Measurements from ENCODE around the gene HK3.

Gene HK3

GRCh38 chr5:176846335-176847140 is 52.6 kb downstream of the HK3 start:
- no peak for DNase-seq

DNA sequence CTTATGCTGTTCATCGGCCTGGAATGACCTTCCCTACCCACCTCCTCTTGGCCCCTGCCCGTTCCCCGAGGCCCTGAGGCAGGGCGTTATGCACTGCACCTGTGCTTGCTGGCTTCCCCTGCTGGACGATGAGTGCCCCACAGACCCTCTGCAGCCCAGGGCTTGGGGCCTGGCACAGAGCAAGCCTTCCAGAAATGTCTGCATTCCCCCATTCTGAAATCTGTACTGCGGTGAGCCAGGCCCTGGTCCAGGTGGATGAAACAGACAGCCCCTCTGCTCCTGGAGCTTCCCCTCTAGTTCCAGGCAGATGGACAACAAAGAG is 53.8 kb downstream of the HK3 start:
- DNase-seq: no peak

- no peak for DNase-seq
These were observed 54.3 kb downstream of the HK3 start for GRCh38 chr5:176844706-176845391.

GRCh38 chr5:176844281-176844680 is 54.9 kb downstream of the HK3 start:
- no peak for DNase-seq

- no peak for DNase-seq
These were observed 55.5 kb downstream of the HK3 start for GRCh38 chr5:176843673-176844072.

DNA sequence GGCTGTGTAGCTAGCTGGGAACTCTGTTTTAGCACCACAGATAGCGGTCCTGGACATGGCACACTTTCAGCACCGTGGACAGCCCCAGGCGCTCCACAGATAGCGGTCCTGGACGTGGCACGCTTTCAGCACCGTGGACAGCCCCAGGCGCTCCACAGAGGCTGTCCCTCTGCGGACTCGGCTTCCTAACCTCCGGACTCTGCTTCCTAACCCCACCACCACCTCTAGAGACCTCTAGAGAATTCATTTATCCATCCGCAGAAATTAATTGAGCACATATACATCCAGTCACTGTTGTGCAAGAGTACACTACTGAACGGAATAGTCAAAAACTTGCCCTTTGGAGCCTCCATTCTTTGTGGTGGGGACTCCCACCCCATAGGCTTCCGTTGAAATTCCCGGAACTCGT is 61.4 kb downstream of the HK3 start:
- peak; percentile 78 for DNase-seq

DNA sequence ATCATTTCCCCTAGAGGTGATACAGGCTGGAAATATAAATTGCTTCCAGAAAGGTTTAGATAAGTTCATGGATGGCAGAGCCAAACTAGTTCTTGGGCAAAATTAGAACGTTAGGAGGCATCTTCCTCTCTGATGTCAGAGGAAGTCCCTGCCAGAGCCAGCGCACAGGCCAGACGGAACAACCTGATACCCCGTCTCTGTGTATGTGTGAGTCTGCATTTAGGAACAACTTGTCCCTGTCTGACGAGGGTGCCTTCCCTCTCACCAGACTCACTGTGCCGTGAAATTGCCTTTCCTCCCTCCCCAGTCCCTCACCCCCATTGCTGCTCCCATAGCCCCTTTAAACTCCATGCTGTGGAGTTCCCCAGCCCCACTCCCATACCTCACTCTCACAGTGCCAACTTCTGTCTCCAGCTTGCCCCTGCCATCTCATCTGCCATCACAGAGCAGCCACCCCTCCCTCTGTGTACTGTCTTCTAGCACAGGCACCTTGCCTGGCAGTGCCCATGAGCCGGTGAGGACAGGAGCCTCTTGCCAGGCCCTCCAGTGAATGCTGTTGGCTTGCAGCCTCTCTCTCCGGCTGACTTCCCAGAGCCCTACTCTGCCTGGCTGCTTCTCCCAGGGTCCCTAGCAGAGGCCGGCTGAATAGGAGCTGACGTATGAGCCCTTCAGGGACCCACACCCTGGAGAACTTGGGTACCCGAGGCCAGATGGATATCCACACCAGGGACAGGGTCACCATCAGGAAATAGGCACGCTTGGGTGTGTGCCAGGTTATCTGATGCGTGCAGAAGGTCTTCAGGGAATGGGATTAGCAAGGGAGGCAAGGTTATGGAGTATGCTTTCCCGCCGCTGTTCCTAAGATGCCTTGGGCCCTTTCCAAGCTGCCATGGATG is 62.1 kb downstream of the HK3 start:
- no peak for DNase-seq

- no peak for DNase-seq
These were observed 63.2 kb downstream of the HK3 start for GRCh38 chr5:176835918-176836317.

DNA sequence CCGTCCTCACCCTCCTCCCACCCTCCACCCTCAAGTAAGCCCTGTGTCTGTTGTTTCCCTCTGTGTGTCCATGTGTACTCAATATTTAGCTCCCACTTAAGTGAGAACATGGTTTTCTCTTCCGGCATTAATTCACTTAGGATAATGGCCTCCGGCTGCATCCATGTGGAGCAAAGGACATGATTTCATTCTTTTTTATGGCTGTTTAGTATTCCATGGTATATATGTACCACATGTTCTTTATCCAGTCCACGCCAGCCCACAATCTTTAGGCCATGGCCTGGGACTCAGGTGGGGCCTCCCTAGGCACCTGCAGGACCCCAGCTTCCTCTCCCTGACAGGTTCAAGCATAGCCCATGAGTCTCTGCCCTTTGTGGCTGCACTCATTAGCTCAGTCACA is 65.9 kb downstream of the HK3 start:
- no peak for DNase-seq

- no peak for DNase-seq
These were observed 67.0 kb downstream of the HK3 start for GRCh38 chr5:176832162-176832561.

DNA sequence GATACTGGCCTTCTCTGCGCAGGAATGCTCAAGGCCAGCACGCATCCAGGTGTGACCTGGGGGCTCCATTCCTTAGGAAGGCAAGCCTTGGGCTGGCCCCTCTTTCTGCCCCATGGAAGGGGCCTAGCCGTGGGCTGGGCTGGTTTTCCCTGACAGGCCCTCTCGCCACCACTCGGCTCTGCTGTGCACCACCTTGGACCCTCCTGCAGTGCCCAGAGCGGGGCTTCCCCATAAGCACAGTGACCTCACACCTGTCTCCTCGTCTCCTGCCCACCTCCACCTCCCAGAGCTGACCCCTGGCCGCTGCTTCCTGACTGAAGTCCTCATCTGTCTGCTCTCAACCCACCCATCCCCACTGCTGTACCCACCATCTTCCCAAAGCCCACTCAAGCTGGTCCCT is 67.7 kb downstream of the HK3 start:
- DNase-seq: no peak

GRCh38 chr5:176830995-176831423 is 68.1 kb downstream of the HK3 start:
- no peak for DNase-seq

Measured in stimulated activated CD4-positive, alpha-beta T cell treated with anti-CD3 and anti-CD28 coated beads, Interleukin-4, amount 100 ng/mL, for 1 hour (primary cell).